Activated naive CD8-positive, alpha-beta T cell treated with anti-CD3 and anti-CD28 coated beads, Interleukin-2, amount 50 U/mL, for 24 hours (primary cell): ENCODE results near the gene DENND5A.

ENCODE experiments used
- ATAC-seq: fragments of 150-1000 bp; cut with Tn5 transposase; one replicate; pipeline ENCODE4 v1.10.0; 2021
- DNase-seq: peaks from one replicate; pipeline ENCODE4 v3.0.0; 2021
- H3K27ac Mint-ChIP-seq: one replicate; pipeline ENCODE4 v1.8.0; 2021; ENCODE audit warnings: mild to moderate bottlenecking, mixed read lengths
- H3K27me3 Mint-ChIP-seq: one replicate; pipeline ENCODE4 v1.8.0; 2021; ENCODE audit warnings: mixed read lengths
- H3K36me3 Mint-ChIP-seq: one replicate; pipeline ENCODE4 v1.8.0; 2021; ENCODE audit warnings: low read depth, mixed read lengths
- H3K4me1 Mint-ChIP-seq: one replicate; pipeline ENCODE4 v1.8.0; 2021; ENCODE audit warnings: mixed read lengths
- H3K4me3 Mint-ChIP-seq: one replicate; pipeline ENCODE4 v1.8.0; 2021; ENCODE audit warnings: mild to moderate bottlenecking, moderate library complexity, mixed read lengths
- H3K9me3 Mint-ChIP-seq: one replicate; pipeline ENCODE4 v1.8.0; 2021; ENCODE audit warnings: mixed read lengths

Gene DENND5A

GRCh38 chr11:9265211-9266131 lies at the start of gene DENND5A:
DENND5A (minus strand) TSS chr11:9265350; CDS start chr11:9265069, 281 bp downstream.
- peaks cover 8% of the 10 kb centered on the region for H3K27me3 Mint-ChIP-seq
- DNase-seq: peak; percentile 77
- ATAC-seq: peak; percentile 42
- H3K4me3 Mint-ChIP-seq: peak within 1 kb of the TSS; percentile 91
- no peaks in the 10 kb centered on the region for H3K9me3 Mint-ChIP-seq
- H3K36me3 Mint-ChIP-seq: peaks cover 5% of the 10 kb centered on the region
- peaks cover 39% of the 10 kb centered on the region for H3K4me1 Mint-ChIP-seq
- peak within 1 kb of the TSS; percentile 95 for H3K27ac Mint-ChIP-seq

- H3K4me1 Mint-ChIP-seq: peaks cover 46% of the 10 kb centered on the region
- peak within 1 kb of the TSS; percentile 97 for H3K27ac Mint-ChIP-seq
These were observed 49.3 kb upstream of the DENND5A start, which contains the start of gene TMEM41B for GRCh38 chr11:9314291-9315077. TMEM41B (minus strand) TSS chr11:9314593; CDS start chr11:9314441, 152 bp downstream.

GRCh38 chr11:9313648-9314290 lies 48.6 kb upstream of the DENND5A start:
- Mint-ChIP-seq H3K4me1 (peaks cover 46% of the 10 kb centered on the region), H3K27me3 (peaks cover 5% of the 10 kb centered on the region), H3K27ac (peak overlapping the region; percentile 97), H3K9me3 (no peaks in the 10 kb centered on the region), H3K36me3 (peaks cover 1% of the 10 kb centered on the region), H3K4me3 (peak overlapping the region; percentile 98)
- DNase-seq (peak; percentile 36), ATAC-seq (no peak)

More at GRCh38 chr11:9314291-9315077, 49.3 kb upstream of the DENND5A start, which contains the start of gene TMEM41B:
- ATAC-seq (peak; percentile 97), DNase-seq (peak; percentile 100)
- Mint-ChIP-seq H3K4me3 (peak within 1 kb of the TSS; percentile 98), H3K36me3 (peaks cover 1% of the 10 kb centered on the region), H3K27me3 (peaks cover 5% of the 10 kb centered on the region), H3K9me3 (no peaks in the 10 kb centered on the region)

- H3K9me3 Mint-ChIP-seq: no peaks in the 10 kb centered on the region
- ATAC-seq (no peak), DNase-seq (no peak)
- H3K36me3 Mint-ChIP-seq: peaks cover 6% of the 10 kb centered on the region
- no peak overlapping the region for H3K27ac Mint-ChIP-seq
- no peak overlapping the region for H3K4me3 Mint-ChIP-seq
- H3K27me3 Mint-ChIP-seq: no peaks in the 10 kb centered on the region
- peaks cover 54% of the 10 kb centered on the region for H3K4me1 Mint-ChIP-seq
These were observed 45.4 kb upstream of the DENND5A start for GRCh38 chr11:9310485-9311090.

- Mint-ChIP-seq H3K4me3 (no peak overlapping the region), H3K4me1 (peaks cover 8% of the 10 kb centered on the region), H3K36me3 (peaks cover 4% of the 10 kb centered on the region), H3K27ac (no peak overlapping the region), H3K27me3 (no peaks in the 10 kb centered on the region), H3K9me3 (no peaks in the 10 kb centered on the region)
- DNase-seq (no peak), ATAC-seq (no peak)
These were observed 39.0 kb upstream of the DENND5A start for GRCh38 chr11:9304178-9304577.

GRCh38 chr11:9302448-9302847 lies 37.3 kb upstream of the DENND5A start:
- Mint-ChIP-seq H3K27ac (no peak overlapping the region), H3K4me1 (peaks cover 4% of the 10 kb centered on the region), H3K27me3 (no peaks in the 10 kb centered on the region), H3K4me3 (no peak overlapping the region), H3K36me3 (peaks cover 2% of the 10 kb centered on the region), H3K9me3 (no peaks in the 10 kb centered on the region)
- no peak for DNase-seq
- ATAC-seq: no peak

GRCh38 chr11:9301720-9302119 lies 36.6 kb upstream of the DENND5A start:
- peaks cover 2% of the 10 kb centered on the region for H3K36me3 Mint-ChIP-seq
- no peak overlapping the region for H3K27ac Mint-ChIP-seq
- peaks cover under 1% of the 10 kb centered on the region for H3K4me1 Mint-ChIP-seq
- no peaks in the 10 kb centered on the region for H3K27me3 Mint-ChIP-seq
- no peaks in the 10 kb centered on the region for H3K9me3 Mint-ChIP-seq
- ATAC-seq (no peak), DNase-seq (no peak)
- no peak overlapping the region for H3K4me3 Mint-ChIP-seq

GRCh38 chr11:9293646-9294045 lies 28.5 kb upstream of the DENND5A start:
- Mint-ChIP-seq H3K4me3 (no peak overlapping the region), H3K36me3 (peaks cover 8% of the 10 kb centered on the region), H3K27me3 (no peaks in the 10 kb centered on the region), H3K27ac (no peak overlapping the region), H3K4me1 (peaks cover 7% of the 10 kb centered on the region), H3K9me3 (no peaks in the 10 kb centered on the region)
- DNase-seq (no peak), ATAC-seq (no peak)

- ATAC-seq (no peak), DNase-seq (no peak)
- Mint-ChIP-seq H3K4me1 (peaks cover 12% of the 10 kb centered on the region), H3K27ac (no peak overlapping the region), H3K4me3 (no peak overlapping the region), H3K36me3 (peaks cover 9% of the 10 kb centered on the region), H3K27me3 (no peaks in the 10 kb centered on the region), H3K9me3 (no peaks in the 10 kb centered on the region)
These were observed 20.9 kb upstream of the DENND5A start for GRCh38 chr11:9285850-9286587.

- peak; percentile 90 for ATAC-seq
- peaks cover 4% of the 10 kb centered on the region for H3K36me3 Mint-ChIP-seq
- no peak overlapping the region for H3K4me3 Mint-ChIP-seq
- no peaks in the 10 kb centered on the region for H3K27me3 Mint-ChIP-seq
- H3K9me3 Mint-ChIP-seq: no peaks in the 10 kb centered on the region
- H3K27ac Mint-ChIP-seq: no peak overlapping the region
- peak; percentile 55 for DNase-seq
- H3K4me1 Mint-ChIP-seq: peaks cover 19% of the 10 kb centered on the region
These were observed 15.6 kb upstream of the DENND5A start for GRCh38 chr11:9280655-9281301.

GRCh38 chr11:9277176-9277575 lies 12.0 kb upstream of the DENND5A start:
- no peaks in the 10 kb centered on the region for H3K36me3 Mint-ChIP-seq
- ATAC-seq: no peak
- no peak overlapping the region for H3K4me3 Mint-ChIP-seq
- H3K9me3 Mint-ChIP-seq: no peaks in the 10 kb centered on the region
- H3K4me1 Mint-ChIP-seq: peaks cover 24% of the 10 kb centered on the region
- no peak overlapping the region for H3K27ac Mint-ChIP-seq
- DNase-seq: no peak
- H3K27me3 Mint-ChIP-seq: no peaks in the 10 kb centered on the region

- DNase-seq: no peak
- peaks cover 24% of the 10 kb centered on the region for H3K4me1 Mint-ChIP-seq
- no peaks in the 10 kb centered on the region for H3K36me3 Mint-ChIP-seq
- ATAC-seq: no peak
- H3K9me3 Mint-ChIP-seq: no peaks in the 10 kb centered on the region
- H3K4me3 Mint-ChIP-seq: no peak overlapping the region
- no peak overlapping the region for H3K27ac Mint-ChIP-seq
- no peaks in the 10 kb centered on the region for H3K27me3 Mint-ChIP-seq
These were observed 11.4 kb upstream of the DENND5A start for GRCh38 chr11:9276571-9276970.
